Sciatic nerve (tissue), 2 donors: ENCODE data around the gene PIK3C2B. TPM values are rescaled to one million over a fixed set of nuclear protein-coding genes. Genes with fewer than 3 reads are reported as not detected.
A peak's percentile ranks its signal among the peaks of the same experiment; 100 is the strongest.

ENCODE experiments used
- ATAC-seq: fragments of 200-7000 bp; cut with Tn5 transposase; one replicate; pipeline ENCODE4 v1.9.1; 2020; ENCODE audit warnings: mild to moderate bottlenecking, moderate library complexity
- DNase-seq: peaks from one replicate; pipeline ENCODE4 v3.0.0-alpha.2; 2020; ENCODE audit warnings: low spot score
- intact Hi-C: fragments of 100-400 bp; cut with DNase I; formaldehyde crosslinking; loops from one replicate; pipeline ENCODE4 v1.14.2; 2022
- total RNA-seq: library from RNA; stranded (reverse); fragmentation: NEBNext Ultra II Directional; extraction: Animal tissue kit (Norgen Biotek cat#: 25700); gene quantifications from one replicate; pipeline ENCODE4 v1.2.1, GENCODE V29; 2021
- donor health status: DM: no; HTN: no; CAD: no.
- donor health status: DM: no; HTN: no; CAD: no.

PIK3C2B gene
- total RNA-seq, 1 donor from 2014 or later: 52.2 TPM

DNA sequence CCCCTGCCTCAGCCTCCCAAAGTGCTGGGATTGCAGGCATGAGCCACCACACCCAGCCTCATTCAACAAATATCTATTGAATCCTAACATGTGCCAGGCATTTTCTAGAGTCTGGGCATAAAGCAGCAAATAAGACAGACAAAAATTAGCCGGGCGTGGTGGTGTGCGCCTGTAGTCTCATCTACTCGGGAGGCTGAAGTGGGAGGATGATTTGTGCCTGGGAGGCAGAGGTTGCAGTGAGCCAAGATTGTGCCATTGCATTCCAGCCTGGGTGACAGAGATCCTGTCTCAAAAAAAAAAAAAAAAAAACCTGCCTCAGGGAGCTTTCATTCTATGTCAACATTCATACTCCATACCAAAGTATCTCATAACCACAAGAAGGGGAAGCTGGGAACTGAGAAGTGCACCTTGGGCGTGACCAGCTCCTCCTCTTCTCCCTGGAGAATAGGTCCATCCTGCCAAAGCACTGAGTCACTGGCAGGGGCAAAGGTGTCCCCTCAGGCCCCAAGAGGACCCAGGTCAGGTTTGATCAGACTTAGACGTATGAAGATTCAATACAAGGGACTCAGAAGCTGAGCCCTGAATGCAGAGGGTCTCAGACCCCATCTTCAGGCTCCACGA lies 46.2 kb downstream of the PIK3C2B start:
- ATAC-seq (no peak), DNase-seq (no peak)
- intact Hi-C loops: loop anchor here (5.0 kb wide), 1 partner anchor 44 kb away; the partner anchor contains the start of gene PIK3C2B

DNA sequence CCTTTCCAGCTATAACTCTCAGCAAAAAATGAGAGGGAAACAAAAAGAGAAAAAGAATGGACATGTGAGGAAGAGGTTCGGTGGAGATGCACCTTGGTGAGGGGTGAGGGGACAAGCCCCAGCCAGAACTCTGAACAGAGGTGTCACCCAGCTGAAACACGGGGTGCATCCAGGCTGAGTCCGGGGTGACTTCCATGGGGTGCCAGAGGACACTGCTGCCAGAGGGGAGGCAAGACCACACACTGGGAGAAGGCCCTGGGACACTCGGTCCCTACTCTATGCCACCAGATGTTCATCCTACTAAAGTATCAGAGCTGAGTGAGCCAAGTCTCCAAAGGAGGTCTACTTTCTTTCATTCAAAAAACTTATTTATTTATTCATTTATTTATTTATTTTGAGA lies 46.9 kb downstream of the PIK3C2B start:
- no peak for ATAC-seq
- no peak for DNase-seq
- intact Hi-C loops: loop anchor here (5.0 kb wide), 1 partner anchor 45 kb away; the partner anchor contains the start of gene PIK3C2B

DNA sequence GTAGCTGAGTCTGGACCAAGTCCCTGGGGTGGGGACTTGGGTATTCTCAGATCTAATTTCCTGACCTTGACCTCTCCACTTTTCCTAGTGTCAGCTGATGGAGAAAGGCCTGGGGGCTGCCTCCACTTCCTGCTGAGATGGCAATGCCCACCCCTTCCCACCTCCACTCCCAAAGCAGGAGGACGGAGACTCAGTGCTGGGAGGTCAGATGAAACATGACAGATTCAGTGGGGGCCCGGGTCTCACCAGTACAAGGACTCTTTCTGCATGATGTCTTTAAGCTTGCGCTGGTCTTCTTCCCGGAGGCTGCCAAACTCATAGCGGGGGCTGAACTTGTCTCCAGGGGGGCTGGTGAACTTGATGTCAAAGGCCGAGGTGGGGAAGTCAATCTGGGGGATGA lies 47.4 kb downstream of the PIK3C2B start:
- intact Hi-C loops: loop anchor here (5.0 kb wide), 1 partner anchor 45 kb away; the partner anchor contains the start of gene PIK3C2B
- ATAC-seq (no peak), DNase-seq (no peak)

DNA sequence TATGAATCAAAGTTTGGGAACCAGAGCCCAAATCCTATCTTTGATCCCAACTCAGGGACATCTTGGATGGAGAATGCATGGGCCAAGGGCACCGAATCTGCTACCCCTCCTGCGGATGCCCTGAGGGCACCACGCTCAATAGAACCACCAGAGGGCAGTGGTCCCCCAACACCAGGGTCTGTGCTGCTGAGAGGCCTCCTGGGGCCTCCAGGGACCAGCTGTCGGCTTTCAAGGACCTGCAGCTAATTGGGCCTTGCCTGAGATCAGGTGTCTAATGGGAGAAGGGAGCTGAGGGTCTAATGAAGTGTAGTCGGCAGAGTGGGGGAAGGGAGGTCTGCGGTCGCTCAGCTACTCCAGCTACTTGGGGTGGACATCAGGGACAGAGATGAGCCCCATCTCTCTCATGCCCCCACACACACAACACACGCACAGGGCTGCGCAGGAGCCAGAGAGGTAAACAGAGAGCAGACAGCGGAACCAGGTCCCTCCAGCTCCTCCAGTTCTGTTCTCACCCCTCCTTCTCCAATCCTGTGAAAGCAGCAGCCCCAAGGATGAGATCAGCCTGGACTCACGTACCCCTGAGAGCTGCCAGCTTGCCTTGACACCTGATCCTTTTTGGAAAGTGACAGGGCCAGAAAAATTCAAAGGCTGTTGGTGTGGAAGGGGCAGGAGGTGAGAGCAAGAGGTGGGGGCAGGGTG lies 48.0 kb downstream of the PIK3C2B start:
- intact Hi-C loops: loop anchor here (5.0 kb wide), 1 partner anchor 46 kb away; the partner anchor contains the start of gene PIK3C2B
- ATAC-seq (peak; percentile 54), DNase-seq (peak; percentile 77)

DNA sequence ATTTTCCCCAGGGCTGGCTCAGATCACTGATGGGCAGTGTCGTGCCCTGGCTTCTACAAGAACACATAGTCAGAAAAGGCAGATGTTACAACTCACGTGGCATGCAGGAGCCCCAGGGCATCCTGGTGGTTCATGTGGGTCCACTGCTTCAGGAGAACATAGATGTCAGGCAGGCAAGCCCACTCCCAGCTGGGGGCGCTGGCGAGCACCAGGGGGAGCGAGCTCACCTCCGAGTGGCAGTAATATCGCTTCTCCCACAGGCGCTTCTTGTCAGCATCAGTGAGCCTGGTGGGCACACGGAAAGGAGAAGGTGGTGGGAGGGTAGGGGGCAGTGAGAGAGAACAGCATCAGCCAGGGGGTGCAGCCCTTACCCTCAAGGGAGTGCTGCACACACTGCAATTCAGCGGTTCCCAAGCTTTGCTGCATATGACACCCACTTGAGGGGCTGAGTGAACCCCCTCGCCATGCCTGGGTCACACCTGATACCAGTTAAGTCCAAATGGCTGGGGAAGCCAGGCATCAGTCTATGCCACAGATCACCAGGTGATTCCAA lies 48.7 kb downstream of the PIK3C2B start:
- no peak for DNase-seq

More for the DNA sequence above, 48.7 kb downstream of the PIK3C2B start:
- no peak for ATAC-seq
- intact Hi-C loops: loop anchor here (5.0 kb wide), 1 partner anchor 46 kb away; the partner anchor contains the start of gene PIK3C2B

Other genes with a start within 250 kb of the PIK3C2B start
- gene PLEKHA6, start 134.9 kb downstream of the PIK3C2B start, total RNA-seq: 18.9 TPM
- gene PPP1R15B, start 83.0 kb downstream of the PIK3C2B start, total RNA-seq: 38.7 TPM
- gene MDM4, start 21.6 kb upstream of the PIK3C2B start, total RNA-seq: 157 TPM
- 12.0 TPM for gene LRRN2, start 190.9 kb upstream of the PIK3C2B start, total RNA-seq